ENCODE data around the gene OPN4.

The OPN4 gene

DNA sequence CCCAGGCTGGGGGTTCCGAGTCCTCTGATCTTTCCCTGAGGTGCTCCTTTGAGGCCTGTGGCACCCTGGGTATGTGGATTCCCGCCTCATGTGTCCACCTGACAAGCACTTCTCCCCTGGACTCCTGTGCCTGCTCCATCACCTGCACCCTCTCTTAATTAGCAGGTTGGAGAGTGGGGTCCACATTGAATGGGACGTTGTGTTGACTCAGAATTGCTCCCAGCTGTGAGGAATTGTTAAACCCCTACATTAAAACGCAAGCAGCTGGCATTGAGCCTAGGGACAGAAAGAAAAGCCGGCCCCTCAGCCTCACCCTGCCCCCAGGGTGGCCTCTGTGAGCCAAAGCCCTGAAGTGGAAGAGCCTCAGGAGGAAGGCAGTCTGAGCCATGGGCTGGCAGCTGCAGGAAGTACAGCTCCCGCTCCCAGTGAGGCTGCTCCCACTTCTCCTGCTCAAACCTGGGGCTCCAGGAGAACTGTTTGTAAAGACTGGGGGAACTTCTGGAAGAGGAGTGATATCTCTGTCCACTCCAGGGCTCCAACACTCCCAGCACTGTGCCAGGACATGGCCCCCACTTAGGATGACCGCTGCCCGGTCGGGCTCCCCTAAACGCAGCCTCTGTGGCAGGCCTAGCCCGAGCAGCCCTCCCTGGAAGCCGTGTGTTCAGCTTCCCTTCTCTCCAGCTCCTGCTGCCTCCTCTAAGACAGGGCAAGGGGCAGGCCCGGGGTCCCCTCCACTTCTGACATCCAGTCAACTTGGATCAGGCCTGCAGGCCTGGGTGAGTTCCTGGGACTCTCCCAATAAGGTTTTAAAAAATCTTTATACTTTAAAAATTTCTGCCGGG, 1.8 kb upstream of the OPN4 start:
- Mint-ChIP-seq H3K36me3 (no peaks in the 10 kb centered on the region), H3K4me1 (no peaks in the 10 kb centered on the region), H3K9me3 (no peaks in the 10 kb centered on the region), H3K4me3 (no peak overlapping the region), H3K27me3 (peaks cover 11% of the 10 kb centered on the region), H3K27ac (no peak overlapping the region)
- DNase-seq: no peak
- CTCF ChIA-PET: no interaction called here

DNA sequence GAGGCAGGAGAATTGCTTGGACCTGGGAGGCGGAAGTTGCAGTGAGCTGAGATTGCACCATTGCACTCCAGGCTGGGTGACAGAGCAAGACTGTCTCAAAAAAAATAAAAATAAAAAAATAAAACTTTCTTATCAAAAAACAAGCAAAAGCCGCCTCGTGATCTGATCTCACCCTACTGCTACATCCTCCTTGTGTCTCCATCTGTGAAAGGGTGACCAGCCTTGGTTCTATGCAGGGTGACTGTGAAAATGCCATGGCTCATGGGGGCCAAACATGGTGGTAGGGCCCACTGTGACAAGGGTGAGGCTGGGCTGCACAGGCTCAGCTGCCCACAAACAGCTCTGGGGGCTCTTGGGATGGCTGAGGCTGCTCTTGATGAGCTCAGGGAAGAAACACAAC, 968 bp upstream of the OPN4 start:
- Mint-ChIP-seq H3K4me3 (no peak overlapping the region), H3K27ac (no peak overlapping the region), H3K9me3 (no peaks in the 10 kb centered on the region), H3K27me3 (peaks cover 11% of the 10 kb centered on the region), H3K4me1 (no peaks in the 10 kb centered on the region), H3K36me3 (no peaks in the 10 kb centered on the region)
- no peak for DNase-seq
- CTCF ChIA-PET: no interaction called here

DNA sequence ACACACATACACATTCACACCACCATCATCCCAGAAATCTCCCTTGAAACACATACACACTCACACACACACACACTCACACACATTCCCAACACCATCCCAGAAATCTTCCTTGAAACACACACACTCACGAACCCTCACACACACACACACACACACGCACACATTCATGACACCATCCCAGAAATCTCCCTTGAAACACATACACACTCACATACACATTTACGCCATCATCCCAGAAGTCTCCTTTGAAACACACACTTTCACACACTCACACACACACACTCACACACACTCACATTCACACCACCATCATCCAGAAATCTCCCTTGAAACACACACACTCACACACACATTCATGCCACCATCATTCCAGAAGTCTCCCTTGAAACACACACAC, 360 bp upstream of the OPN4 start:
- CTCF ChIA-PET: no interaction called here

DNA sequence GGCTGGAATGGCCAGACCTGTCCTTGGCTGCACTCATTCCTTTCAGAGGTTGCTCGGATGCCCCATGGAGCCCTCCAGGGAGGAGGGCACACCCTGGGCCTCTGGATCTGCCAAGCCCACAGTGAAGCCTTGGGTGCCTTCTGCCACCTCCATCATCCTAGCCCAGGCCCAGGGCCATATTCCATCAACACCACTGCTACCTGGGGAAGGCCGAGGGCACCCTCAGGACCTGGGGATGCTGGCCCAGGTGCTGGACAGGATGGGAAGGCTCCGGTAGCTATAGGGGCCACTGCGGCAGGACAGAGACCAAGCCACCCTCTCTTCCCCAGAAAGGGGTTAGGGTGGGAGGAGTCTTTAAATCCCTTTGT, 810 bp downstream of the OPN4 start:
- DNase-seq: no peak
- H3K36me3 Mint-ChIP-seq: no peaks in the 10 kb centered on the region
- H3K27me3 Mint-ChIP-seq: peaks cover 11% of the 10 kb centered on the region
- H3K9me3 Mint-ChIP-seq: no peaks in the 10 kb centered on the region
- H3K4me1 Mint-ChIP-seq: no peaks in the 10 kb centered on the region
- CTCF ChIA-PET: no interaction called here
- H3K27ac Mint-ChIP-seq: no peak overlapping the region
- no peak overlapping the region for H3K4me3 Mint-ChIP-seq

More for the DNA sequence above, 360 bp upstream of the OPN4 start:
- no peak overlapping the region for H3K27ac Mint-ChIP-seq
- H3K4me1 Mint-ChIP-seq: no peaks in the 10 kb centered on the region
- no peak for DNase-seq
- H3K36me3 Mint-ChIP-seq: no peaks in the 10 kb centered on the region
- H3K4me3 Mint-ChIP-seq: no peak overlapping the region
- H3K9me3 Mint-ChIP-seq: no peaks in the 10 kb centered on the region
- H3K27me3 Mint-ChIP-seq: peaks cover 11% of the 10 kb centered on the region

DNA sequence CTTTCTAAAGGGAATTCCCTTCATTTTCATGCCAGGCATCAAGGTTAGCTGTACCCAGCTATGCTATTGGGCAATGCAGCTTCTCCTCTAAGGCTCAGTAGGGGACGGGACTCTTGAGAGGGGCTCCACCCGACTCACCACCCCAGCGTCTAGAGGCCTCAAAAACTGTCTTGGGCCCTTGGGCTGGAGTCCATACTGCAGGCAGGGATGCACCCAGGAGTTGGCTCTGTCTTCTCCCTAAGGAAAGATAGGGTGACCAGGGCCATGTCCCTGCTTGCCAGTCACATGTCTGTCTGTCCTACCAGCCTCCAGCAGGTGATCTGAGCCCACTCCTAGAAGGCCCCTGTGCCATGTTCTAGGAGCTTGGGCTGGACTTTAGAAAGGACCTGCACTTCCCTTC, 1.2 kb downstream of the OPN4 start:
- DNase-seq: no peak
- Mint-ChIP-seq H3K36me3 (no peaks in the 10 kb centered on the region), H3K4me3 (no peak overlapping the region), H3K4me1 (no peaks in the 10 kb centered on the region), H3K9me3 (no peaks in the 10 kb centered on the region), H3K27me3 (peaks cover 11% of the 10 kb centered on the region), H3K27ac (no peak overlapping the region)
- CTCF ChIA-PET: no interaction called here

DNA sequence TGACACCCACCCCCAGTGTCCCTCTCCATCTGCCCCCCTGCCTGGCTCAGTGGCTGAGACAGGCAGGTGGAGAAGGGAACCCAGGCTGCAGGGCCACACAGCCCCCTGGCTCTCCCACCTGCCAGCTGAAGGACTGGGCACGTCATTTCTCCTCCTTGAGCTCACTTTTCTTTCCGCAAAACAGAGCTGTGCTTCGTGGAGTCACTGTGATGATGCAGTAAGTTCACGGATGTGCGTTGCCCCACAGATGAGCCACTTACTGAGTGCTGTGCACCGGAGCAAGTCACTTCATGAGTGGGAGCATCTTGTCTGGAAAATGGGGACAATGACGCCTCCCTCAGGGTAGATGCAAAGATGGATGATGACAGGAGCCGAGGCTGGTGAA, 2.7 kb downstream of the OPN4 start:
- H3K4me1 Mint-ChIP-seq: no peaks in the 10 kb centered on the region
- H3K36me3 Mint-ChIP-seq: no peaks in the 10 kb centered on the region
- CTCF ChIA-PET: no interaction called here
- no peak for DNase-seq
- H3K27me3 Mint-ChIP-seq: peaks cover 5% of the 10 kb centered on the region
- H3K4me3 Mint-ChIP-seq: no peak overlapping the region
- H3K9me3 Mint-ChIP-seq: no peaks in the 10 kb centered on the region
- no peak overlapping the region for H3K27ac Mint-ChIP-seq

DNA sequence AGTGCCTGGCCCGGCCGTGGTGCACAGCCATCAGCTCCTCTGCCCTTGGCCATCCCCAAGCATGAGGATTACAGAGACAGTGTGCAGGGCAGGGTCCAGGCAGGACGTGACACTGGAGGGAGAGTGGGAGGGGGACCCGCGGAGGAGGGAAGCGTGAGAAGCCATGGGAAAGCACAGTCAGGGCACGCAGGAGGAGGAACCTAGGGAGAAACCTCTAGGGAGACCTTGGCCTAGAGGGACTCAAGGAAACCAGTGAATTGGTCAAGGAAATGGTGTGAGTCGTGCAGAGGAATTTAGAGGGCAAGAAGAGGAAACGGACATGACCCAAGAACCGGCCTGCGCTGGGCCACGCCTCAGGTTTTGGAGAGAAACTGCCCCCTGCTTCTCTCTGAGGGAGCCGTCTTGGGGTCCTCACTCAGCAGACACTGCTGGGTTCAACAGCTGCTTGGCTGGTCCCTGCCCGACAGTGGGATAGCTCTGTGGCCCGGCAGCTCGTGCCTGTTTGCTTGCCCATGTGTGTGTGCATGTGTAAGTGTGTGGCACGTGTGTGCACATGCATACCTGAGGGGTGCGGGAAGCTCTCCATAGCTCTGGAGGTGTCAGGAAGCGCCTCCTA, 3.2 kb downstream of the OPN4 start:
- no peaks in the 10 kb centered on the region for H3K4me1 Mint-ChIP-seq
- DNase-seq: no peak
- H3K27me3 Mint-ChIP-seq: peaks cover 4% of the 10 kb centered on the region
- no peak overlapping the region for H3K27ac Mint-ChIP-seq
- H3K9me3 Mint-ChIP-seq: no peaks in the 10 kb centered on the region
- H3K36me3 Mint-ChIP-seq: no peaks in the 10 kb centered on the region
- no peak overlapping the region for H3K4me3 Mint-ChIP-seq
- CTCF ChIA-PET: no interaction called here

DNA sequence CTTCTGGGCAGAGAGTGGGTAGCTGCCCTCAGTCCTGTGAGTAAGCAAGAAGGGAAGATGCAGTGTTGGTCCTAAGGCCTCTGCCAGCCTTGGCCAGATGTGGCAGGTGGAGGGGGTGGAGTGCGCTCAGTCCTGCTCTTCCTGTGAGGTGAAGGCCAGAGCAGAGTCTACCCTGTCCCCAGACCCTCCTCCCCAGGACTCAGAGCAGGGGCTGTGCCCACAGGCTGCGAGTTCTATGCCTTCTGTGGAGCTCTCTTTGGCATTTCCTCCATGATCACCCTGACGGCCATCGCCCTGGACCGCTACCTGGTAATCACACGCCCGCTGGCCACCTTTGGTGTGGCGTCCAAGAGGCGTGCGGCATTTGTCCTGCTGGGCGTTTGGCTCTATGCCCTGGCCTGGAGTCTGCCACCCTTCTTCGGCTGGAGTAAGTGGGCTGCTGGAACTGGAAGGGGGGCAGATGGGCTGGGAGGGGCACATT, 4.0 kb downstream of the OPN4 start:
- no peak for DNase-seq
- CTCF ChIA-PET: no interaction called here
- H3K9me3 Mint-ChIP-seq: no peaks in the 10 kb centered on the region
- H3K36me3 Mint-ChIP-seq: no peaks in the 10 kb centered on the region
- H3K27me3 Mint-ChIP-seq: no peaks in the 10 kb centered on the region
- H3K27ac Mint-ChIP-seq: no peak overlapping the region
- no peak overlapping the region for H3K4me3 Mint-ChIP-seq
- no peaks in the 10 kb centered on the region for H3K4me1 Mint-ChIP-seq

DNA sequence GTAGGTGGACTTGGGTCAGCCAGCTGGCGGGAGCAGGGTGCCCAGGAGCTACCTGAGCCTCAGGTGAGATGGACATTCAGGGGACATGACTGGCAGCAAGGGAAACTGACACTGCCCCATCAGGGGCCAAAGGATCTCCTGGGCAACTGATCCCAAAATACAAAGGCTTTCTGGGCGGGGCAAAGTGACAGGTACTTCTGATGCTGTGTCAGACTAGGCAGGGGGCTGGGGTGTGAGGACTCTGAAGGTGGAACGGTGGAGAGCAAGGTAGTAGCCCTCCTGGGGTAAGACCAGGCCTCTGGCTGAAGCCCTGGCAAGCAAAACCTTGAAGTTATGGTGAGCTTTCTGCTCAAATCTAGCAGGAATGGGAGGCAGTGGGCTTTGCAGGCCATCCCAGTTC, 4.4 kb downstream of the OPN4 start:
- no peaks in the 10 kb centered on the region for H3K27me3 Mint-ChIP-seq
- H3K27ac Mint-ChIP-seq: no peak overlapping the region
- DNase-seq: no peak
- no peaks in the 10 kb centered on the region for H3K36me3 Mint-ChIP-seq
- CTCF ChIA-PET: no interaction called here
- H3K9me3 Mint-ChIP-seq: no peaks in the 10 kb centered on the region
- no peak overlapping the region for H3K4me3 Mint-ChIP-seq
- no peaks in the 10 kb centered on the region for H3K4me1 Mint-ChIP-seq

DNA sequence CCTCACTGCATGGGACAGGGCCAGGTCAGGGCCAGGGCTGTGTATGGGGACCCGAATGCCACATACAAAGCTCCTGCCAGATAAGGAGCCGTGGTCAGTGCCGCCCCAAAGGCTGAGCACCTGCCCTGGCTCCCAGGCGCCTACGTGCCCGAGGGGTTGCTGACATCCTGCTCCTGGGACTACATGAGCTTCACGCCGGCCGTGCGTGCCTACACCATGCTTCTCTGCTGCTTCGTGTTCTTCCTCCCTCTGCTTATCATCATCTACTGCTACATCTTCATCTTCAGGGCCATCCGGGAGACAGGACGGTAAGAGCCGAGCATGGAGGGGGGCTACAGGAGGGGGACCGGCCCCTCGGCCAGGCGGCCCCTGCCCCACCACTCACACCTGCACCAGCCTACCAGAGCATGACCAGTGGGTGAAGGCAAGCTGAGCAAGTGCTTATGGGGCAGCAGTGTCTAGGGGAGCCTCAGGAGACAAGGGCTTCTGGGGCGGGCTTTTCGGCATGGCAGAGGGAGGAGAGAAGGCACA, 4.9 kb downstream of the OPN4 start:
- Mint-ChIP-seq H3K27ac (no peak overlapping the region), H3K4me1 (no peaks in the 10 kb centered on the region), H3K4me3 (no peak overlapping the region), H3K36me3 (no peaks in the 10 kb centered on the region), H3K9me3 (no peaks in the 10 kb centered on the region), H3K27me3 (no peaks in the 10 kb centered on the region)
- DNase-seq: no peak
- CTCF ChIA-PET: no interaction called here

DNA sequence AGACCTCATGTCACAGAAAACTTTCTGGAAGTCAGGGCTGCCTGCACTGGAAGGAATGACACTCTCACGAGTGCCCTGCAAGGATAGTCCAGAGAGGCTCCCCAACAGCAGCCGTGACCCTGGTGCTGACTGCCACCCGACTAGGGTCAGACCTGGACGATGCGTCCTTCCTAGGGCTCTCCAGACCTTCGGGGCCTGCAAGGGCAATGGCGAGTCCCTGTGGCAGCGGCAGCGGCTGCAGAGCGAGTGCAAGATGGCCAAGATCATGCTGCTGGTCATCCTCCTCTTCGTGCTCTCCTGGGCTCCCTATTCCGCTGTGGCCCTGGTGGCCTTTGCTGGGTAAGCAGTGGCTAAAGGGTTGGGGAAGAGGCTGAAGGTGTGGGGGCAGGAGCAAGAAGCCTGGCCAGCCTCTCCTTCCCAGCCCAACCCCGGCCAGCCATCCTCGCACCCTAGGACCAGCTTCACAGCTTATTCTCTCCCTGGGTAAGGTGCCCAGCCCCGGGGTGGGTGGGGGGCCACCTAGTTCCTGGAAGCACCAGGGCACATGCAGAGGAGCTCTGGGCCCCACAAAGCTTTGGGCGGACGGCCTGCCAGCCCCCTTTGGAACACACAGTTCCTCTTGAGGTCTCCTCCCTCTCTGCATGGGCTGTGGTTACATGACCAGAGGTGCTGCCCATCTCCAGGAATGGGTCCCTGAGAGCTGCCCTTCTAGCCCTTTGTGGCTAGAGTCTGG, 5.5 kb downstream of the OPN4 start:
- H3K36me3 Mint-ChIP-seq: no peaks in the 10 kb centered on the region
- no peak for DNase-seq
- CTCF ChIA-PET: interaction anchor here (0.6 kb wide), 1 partner anchor 35 kb away, joined by 3 read pairs; no protein-coding TSS in a partner anchor
- no peaks in the 10 kb centered on the region for H3K4me1 Mint-ChIP-seq
- H3K9me3 Mint-ChIP-seq: no peaks in the 10 kb centered on the region
- H3K27me3 Mint-ChIP-seq: no peaks in the 10 kb centered on the region
- H3K27ac Mint-ChIP-seq: no peak overlapping the region
- no peak overlapping the region for H3K4me3 Mint-ChIP-seq

DNA sequence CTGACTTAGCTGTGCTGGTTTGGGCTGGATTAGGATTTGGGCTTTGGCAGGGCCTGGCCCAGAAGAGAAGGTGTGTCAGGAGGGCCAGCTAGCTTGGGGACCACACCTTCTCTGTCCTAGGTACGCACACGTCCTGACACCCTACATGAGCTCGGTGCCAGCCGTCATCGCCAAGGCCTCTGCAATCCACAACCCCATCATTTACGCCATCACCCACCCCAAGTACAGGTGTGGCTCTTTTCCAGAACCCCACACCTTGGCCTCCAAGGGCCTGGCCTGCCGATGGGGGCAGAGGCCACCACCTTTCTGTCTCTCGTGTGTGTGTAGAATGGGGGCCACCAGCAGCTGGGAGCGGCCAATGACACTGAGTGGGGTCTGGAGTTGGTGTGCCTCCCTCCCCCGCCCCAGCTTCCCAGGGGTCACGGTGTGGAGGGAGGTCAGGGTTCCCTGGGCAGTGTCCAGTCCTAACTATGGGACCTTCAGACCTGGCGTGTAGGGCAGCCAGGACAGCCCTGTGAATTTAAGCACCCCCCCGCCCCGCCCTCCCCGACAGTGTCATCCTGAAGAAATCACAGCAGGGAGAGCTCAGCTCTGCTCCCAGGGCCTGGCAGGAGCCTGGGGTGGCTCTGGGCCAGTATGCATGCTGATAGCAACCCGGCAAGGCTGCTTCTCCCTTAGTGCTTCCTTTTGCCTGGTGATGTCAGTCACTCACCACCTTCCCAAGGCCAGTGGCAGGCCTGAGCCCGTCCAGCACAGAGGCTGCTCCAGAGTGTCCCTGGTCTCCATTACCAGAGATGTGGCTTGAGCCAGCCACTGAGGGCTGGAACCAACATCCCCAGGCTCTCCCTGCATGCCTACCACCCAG, 7.0 kb downstream of the OPN4 start:
- Mint-ChIP-seq H3K4me3 (no peak overlapping the region), H3K9me3 (no peaks in the 10 kb centered on the region), H3K36me3 (no peaks in the 10 kb centered on the region), H3K27ac (no peak overlapping the region), H3K4me1 (no peaks in the 10 kb centered on the region), H3K27me3 (no peaks in the 10 kb centered on the region)
- no peak for DNase-seq
- CTCF ChIA-PET: no interaction called here

DNA sequence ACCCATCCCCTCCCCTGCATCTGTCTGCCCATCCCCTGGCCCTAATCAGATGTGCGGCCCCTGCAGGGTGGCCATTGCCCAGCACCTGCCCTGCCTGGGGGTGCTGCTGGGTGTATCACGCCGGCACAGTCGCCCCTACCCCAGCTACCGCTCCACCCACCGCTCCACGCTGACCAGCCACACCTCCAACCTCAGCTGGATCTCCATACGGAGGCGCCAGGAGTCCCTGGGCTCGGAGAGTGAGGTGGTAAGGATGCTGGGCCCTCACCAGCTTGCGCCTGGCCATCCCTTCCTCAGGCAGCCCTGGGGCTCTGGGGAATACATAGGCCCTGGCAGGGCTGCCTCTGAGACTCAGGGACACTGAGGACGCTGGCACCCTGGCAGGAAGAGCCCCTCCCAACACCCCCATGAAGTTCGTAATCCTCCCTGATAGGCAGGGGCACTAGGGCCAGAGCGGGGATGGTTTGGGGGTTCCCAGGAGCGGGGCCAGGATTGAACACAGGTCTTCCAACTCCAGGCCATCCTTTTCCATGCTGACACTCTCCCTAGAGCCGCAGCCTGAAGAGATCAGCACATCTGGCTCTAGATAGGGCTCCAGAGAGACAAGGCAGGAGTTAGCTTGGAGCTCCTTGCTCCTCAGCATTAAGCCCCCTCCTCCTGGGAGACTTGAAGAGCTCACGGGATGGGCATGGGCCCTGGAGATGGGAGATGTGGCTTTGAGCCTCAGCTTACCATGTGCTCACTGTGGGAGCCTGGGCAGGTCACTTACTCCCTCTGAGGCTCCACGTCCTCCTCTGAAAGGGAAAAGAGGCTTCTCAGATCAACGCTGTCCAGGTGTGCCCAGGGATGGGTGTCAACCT, 8.1 kb downstream of the OPN4 start:
- Mint-ChIP-seq H3K4me1 (no peaks in the 10 kb centered on the region), H3K27me3 (no peaks in the 10 kb centered on the region), H3K9me3 (no peaks in the 10 kb centered on the region), H3K36me3 (no peaks in the 10 kb centered on the region), H3K4me3 (no peak overlapping the region), H3K27ac (no peak overlapping the region)
- CTCF ChIA-PET: no interaction called here
- no peak for DNase-seq

Measured in activated naive CD4-positive, alpha-beta T cell treated with anti-CD3 and anti-CD28 coated beads, Interleukin-2, amount 10 ng/mL, durations not matched to agents 7 days and 5 days (primary cell).